Body of pancreas (tissue), 4 donors: Measurements from ENCODE around the gene RPUSD1.

Source experiments
- POLR2A ChIP-seq, 3 donors: fragments of 450-650 bp; IDR thresholded peaks; one replicate each; pipeline ENCODE4 v1.6.1; 2016; ENCODE audit warnings: antibody characterized with exemption in 3 of 3, mild to moderate bottlenecking in 2 of 3
- TF ChIP-seq, protein P1 (sequence below), 7 experiments: fragments of 450-650 bp in 4 of 7; fragments of 200-600 bp in 3 of 7; sonication (generic) in 3 of 7; IDR thresholded peaks; one replicate each; pipeline ENCODE4 v1.5.1; 2016 to 2019; ENCODE audit warnings: antibody characterized with exemption in 7 of 7

DNA sequence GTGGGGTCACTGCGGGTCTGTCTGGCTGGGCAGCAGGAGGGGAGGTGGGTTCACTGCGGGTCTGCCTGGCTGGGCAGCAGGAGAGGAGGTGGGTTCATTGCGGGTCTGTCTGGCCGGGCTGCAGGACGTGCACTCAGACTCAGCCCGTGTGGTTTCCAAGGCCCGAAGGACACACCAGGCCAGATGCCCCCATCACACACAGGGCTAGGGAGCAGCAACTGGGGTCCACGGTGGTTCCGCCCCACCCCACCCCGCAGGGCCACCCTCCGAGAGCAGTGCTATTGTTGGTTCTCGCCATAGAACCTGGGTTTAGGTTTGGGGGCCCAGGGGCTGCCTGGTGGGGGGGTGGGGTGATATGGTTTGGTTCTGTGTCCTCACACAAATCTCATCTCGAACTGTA lies 41.5 kb downstream of the RPUSD1 start:
- TF ChIP-seq, protein P1, sequence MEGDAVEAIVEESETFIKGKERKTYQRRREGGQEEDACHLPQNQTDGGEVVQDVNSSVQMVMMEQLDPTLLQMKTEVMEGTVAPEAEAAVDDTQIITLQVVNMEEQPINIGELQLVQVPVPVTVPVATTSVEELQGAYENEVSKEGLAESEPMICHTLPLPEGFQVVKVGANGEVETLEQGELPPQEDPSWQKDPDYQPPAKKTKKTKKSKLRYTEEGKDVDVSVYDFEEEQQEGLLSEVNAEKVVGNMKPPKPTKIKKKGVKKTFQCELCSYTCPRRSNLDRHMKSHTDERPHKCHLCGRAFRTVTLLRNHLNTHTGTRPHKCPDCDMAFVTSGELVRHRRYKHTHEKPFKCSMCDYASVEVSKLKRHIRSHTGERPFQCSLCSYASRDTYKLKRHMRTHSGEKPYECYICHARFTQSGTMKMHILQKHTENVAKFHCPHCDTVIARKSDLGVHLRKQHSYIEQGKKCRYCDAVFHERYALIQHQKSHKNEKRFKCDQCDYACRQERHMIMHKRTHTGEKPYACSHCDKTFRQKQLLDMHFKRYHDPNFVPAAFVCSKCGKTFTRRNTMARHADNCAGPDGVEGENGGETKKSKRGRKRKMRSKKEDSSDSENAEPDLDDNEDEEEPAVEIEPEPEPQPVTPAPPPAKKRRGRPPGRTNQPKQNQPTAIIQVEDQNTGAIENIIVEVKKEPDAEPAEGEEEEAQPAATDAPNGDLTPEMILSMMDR (IDR thresholded peaks at IDR 0.05): no peak
- TF ChIP-seq POLR2A (IDR thresholded peaks at IDR 0.05): no peak
